Epithelial cell of esophagus (primary cell): ENCODE measurements around the gene HRH2.

ENCODE experiments used
- DNase-seq: peaks from one replicate; pipeline ENCODE4 v3.0.0; 2010; ENCODE audit warnings: low read depth
- H3K4me3 ChIP-seq: 2 replicates; pipeline ENCODE4 v1.5.1; 2011; ENCODE audit warnings: mild to moderate bottlenecking, low read length, control low read depth
- TF ChIP-seq, protein P1 (sequence below): IDR thresholded peaks from 2 replicates; pipeline ENCODE4 v1.5.1; 2011; ENCODE audit warnings: low read depth, mild to moderate bottlenecking, low read length, control low read depth, inconsistent platforms; ENCODE audit not compliant: insufficient read depth; ENCODE audit errors: missing control alignments

Gene HRH2

GRCh38 chr5:175627739-175628138 lies 30.1 kb upstream of the HRH2 start:
- H3K4me3 ChIP-seq: no peak overlapping the region
- no peak for DNase-seq
- TF ChIP-seq, protein P1, sequence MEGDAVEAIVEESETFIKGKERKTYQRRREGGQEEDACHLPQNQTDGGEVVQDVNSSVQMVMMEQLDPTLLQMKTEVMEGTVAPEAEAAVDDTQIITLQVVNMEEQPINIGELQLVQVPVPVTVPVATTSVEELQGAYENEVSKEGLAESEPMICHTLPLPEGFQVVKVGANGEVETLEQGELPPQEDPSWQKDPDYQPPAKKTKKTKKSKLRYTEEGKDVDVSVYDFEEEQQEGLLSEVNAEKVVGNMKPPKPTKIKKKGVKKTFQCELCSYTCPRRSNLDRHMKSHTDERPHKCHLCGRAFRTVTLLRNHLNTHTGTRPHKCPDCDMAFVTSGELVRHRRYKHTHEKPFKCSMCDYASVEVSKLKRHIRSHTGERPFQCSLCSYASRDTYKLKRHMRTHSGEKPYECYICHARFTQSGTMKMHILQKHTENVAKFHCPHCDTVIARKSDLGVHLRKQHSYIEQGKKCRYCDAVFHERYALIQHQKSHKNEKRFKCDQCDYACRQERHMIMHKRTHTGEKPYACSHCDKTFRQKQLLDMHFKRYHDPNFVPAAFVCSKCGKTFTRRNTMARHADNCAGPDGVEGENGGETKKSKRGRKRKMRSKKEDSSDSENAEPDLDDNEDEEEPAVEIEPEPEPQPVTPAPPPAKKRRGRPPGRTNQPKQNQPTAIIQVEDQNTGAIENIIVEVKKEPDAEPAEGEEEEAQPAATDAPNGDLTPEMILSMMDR: no peak

GRCh38 chr5:175628668-175629067 lies 29.2 kb upstream of the HRH2 start:
- H3K4me3 ChIP-seq: no peak overlapping the region
- TF ChIP-seq, protein P1: no peak
- DNase-seq: no peak

DNA sequence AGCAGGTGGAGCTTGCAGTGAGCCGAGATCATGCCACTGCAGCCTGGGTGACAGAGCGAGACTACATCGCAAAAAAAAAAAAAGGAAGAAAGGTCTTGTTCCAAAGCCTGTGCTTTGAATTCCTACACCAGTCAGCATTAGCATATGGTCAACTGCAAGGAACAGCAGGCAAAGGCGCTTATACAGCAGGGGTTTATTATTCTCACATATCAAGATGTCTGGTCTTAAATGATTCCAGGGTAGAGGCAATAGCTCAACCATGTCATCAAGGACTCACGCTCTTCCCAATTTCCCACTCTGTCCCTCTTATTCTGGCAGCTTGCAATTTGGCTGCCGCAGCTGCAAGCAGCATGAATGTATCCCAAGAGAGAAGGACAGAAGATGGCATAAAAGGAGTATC lies 28.6 kb upstream of the HRH2 start:
- DNase-seq: no peak
- TF ChIP-seq, protein P1: no peak
- H3K4me3 ChIP-seq: no peak overlapping the region

DNA sequence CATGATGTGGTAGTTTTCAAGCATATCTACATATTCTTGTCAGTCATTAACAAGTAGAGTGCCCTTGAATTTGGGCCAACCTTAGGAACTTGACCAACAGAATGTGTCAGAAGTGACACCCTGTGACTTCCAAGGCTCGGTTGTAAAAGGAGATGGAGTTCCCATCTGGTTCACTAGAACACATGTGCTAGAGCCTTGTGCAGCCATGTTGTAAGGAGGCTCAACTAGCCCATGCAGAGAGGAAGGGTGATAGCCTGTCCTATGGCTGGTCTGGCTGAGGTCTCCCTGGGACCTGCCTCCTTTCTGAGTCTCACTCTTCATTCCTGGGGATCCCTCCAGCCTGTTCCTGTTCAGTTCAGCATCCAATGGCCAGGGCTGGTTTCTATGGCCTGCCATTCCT lies 28.1 kb upstream of the HRH2 start:
- no peak overlapping the region for H3K4me3 ChIP-seq
- TF ChIP-seq, protein P1: no peak
- no peak for DNase-seq

DNA sequence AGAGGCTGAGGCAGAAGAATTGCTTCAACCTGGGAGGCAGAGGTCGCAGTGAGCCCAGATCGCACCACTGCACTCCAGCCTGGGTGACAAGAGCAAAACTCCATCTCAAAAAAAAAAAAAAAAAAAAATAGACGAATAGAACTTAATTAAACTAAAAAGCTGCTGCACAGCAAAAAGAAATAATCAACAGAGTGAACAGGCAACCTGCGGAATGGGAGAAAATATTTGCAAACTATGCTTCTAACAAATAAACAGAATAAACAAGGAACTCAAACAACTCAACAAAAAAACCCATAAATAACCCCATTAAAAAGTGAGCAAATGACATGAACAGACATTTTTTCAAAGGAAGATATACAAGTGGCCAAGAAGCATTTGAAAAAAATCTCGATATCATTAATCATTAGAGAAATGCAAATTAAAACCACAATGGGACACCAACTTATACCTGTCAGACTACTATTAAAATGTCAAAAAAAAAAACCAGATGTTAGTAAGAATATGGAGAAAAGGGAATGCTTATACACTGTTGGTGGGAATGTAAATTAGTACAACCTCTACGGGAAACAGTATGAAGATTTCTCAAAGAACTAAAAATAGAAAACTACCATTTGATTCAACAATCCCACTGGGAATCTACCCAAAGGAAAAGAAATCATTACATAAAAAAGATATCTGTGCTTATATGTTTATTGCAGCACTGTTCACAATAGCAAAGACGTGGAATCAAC lies 21.9 kb upstream of the HRH2 start:
- no peak for DNase-seq
- TF ChIP-seq, protein P1: no peak
- no peak overlapping the region for H3K4me3 ChIP-seq

DNA sequence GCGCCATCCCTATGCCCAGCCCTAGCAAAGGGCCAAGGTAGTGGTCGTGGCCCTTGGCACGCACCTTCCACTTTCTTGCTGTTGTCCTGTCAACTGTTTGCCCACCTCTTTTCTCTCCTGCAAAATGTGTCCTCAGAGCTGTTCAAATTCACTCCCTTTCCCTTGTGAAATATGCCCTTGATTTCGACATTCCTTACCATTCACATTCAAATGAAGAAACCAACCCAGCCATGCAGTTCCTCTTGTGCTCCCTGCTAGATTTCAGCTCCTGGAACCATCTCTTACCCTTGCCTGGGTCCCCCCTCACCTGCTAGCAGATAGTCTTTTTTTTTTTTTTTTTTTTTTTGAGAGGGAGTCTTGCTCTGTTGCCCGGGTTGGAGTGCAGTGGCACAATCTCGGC lies 19.6 kb upstream of the HRH2 start:
- H3K4me3 ChIP-seq: no peak overlapping the region
- TF ChIP-seq, protein P1: no peak
- DNase-seq: no peak
